Measurements from ENCODE around the gene PASK. TPM values are rescaled to one million over a fixed set of nuclear protein-coding genes. Genes with fewer than 3 reads are reported as not detected.
A peak's percentile ranks its signal among the peaks of the same experiment; 100 is the strongest.
"Not testable (repeated sequence)": the region's sequence is repeated elsewhere in the genome, so short reads cannot be mapped to it uniquely, and the experiment has no call there.

PASK gene
- total RNA-seq, 1 donor from 2014 or later = 60.4 TPM

DNA sequence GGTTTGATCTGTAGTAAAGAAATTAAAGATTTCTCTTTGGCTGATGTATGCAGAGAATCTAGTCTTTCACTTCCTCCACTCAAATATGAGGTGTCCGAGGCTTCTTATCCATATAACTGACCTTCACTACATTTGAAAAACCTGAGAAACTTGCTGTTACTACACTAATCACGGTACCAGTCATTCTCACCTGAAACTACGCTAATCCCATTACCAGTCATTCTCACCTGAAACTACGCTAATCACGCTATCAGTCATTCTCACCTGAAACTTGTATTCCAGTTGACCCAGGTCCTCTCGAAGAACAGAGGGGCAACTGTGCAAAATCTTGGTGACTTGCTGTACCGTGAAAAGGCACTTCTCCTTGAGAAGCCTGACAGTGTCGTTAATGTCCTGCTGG lies 52.3 kb downstream of the PASK start:
- no peaks in the 10 kb centered on the region for H3K27me3 Mint-ChIP-seq
- H3K36me3 Mint-ChIP-seq (ENCODE audit: insufficient read depth) = peaks cover 16% of the 10 kb centered on the region
- H3K4me3 Mint-ChIP-seq (ENCODE audit: low read depth) = no peak overlapping the region
- TF ChIP-seq, protein P1, sequence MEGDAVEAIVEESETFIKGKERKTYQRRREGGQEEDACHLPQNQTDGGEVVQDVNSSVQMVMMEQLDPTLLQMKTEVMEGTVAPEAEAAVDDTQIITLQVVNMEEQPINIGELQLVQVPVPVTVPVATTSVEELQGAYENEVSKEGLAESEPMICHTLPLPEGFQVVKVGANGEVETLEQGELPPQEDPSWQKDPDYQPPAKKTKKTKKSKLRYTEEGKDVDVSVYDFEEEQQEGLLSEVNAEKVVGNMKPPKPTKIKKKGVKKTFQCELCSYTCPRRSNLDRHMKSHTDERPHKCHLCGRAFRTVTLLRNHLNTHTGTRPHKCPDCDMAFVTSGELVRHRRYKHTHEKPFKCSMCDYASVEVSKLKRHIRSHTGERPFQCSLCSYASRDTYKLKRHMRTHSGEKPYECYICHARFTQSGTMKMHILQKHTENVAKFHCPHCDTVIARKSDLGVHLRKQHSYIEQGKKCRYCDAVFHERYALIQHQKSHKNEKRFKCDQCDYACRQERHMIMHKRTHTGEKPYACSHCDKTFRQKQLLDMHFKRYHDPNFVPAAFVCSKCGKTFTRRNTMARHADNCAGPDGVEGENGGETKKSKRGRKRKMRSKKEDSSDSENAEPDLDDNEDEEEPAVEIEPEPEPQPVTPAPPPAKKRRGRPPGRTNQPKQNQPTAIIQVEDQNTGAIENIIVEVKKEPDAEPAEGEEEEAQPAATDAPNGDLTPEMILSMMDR (IDR thresholded peaks at IDR 0.05; ENCODE audit: unreplicated experiment) = no peak
- no peak overlapping the region for H3K27ac Mint-ChIP-seq
- DNase-seq (ENCODE audit: low spot score, unreplicated experiment) = no peak
- H3K9me3 Mint-ChIP-seq (ENCODE audit: low read depth) = no peaks in the 10 kb centered on the region
- peaks cover 10% of the 10 kb centered on the region for H3K4me1 Mint-ChIP-seq (ENCODE audit: low read depth)

DNA sequence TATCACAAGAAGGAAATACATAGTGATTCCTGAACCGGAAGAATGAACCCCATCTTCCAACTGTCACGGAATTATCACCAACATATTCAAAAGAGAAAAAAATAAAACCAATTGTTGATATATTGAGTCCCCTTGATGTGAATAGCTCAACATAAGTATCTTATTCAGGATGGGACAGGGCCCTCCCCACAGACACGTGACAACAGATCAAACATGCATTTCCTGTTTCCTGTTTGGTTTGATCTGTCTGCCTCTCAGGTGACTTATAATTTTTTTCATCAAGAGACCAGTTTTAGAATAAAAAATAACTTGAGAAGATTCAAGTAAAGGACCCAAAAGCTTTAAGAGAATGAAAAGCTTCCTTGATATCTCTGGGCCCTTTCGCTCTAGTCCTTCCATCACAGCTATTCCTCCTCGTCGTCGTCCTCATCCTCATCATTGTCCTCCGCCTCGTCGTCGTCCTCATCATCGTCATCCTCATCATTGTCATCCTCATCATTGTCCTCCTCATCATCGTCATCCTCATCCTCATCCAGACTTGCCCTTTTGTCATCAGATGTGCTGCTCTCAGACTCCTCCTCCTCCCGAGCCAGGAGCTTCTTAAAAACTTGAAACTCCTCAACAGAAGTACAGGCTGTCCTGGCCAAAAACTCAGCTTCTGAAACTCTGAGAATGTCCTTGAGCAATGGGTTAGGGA lies 53.5 kb downstream of the PASK start:
- Mint-ChIP-seq H3K27ac (no peak overlapping the region), H3K4me1 (ENCODE audit: low read depth) (peaks cover 9% of the 10 kb centered on the region), H3K27me3 (no peaks in the 10 kb centered on the region), H3K4me3 (ENCODE audit: low read depth) (no peak overlapping the region), H3K36me3 (ENCODE audit: insufficient read depth) (peaks cover 21% of the 10 kb centered on the region), H3K9me3 (ENCODE audit: low read depth) (no peaks in the 10 kb centered on the region)
- TF ChIP-seq, protein P1 (IDR thresholded peaks at IDR 0.05; ENCODE audit: unreplicated experiment) = no peak
- DNase-seq (ENCODE audit: low spot score, unreplicated experiment) = no peak

DNA sequence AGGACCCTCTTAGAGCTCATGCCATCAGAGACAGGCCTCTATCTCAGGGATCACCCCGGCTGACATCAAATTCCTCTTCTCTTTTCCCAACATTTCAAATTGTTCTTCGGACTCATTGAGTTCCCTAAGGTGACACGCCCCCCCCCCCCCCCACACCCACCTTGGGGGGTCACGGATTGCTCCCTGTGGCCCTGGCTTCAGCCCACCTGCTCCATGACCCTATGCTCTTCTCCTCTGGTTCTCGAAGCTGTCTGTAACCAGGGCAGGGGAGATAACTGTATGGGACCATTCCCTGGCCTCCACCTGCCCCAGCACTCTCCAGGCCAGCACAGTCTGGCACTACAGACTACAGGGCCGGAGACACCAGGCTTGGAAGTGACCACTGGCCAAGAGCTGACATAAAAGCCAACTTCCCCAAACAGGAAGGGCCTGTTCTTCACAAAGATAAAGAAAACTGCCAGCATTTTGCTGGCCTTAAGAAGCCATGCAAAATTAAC lies 54.3 kb downstream of the PASK start:
- no peak for DNase-seq (ENCODE audit: low spot score, unreplicated experiment)
- no peaks in the 10 kb centered on the region for H3K27me3 Mint-ChIP-seq
- peaks cover 9% of the 10 kb centered on the region for H3K4me1 Mint-ChIP-seq (ENCODE audit: low read depth)
- H3K4me3 Mint-ChIP-seq (ENCODE audit: low read depth) = no peak overlapping the region
- TF ChIP-seq, protein P1 (IDR thresholded peaks at IDR 0.05; ENCODE audit: unreplicated experiment) = no peak
- no peaks in the 10 kb centered on the region for H3K9me3 Mint-ChIP-seq (ENCODE audit: low read depth)
- H3K27ac Mint-ChIP-seq = no peak overlapping the region
- H3K36me3 Mint-ChIP-seq (ENCODE audit: insufficient read depth) = peaks cover 24% of the 10 kb centered on the region

GRCh38 chr2:241094172-241094571 lies 55.1 kb downstream of the PASK start:
- H3K27me3 Mint-ChIP-seq = no peaks in the 10 kb centered on the region
- H3K9me3 Mint-ChIP-seq (ENCODE audit: low read depth) = no peaks in the 10 kb centered on the region
- no peak overlapping the region for H3K27ac Mint-ChIP-seq
- DNase-seq (ENCODE audit: low spot score, unreplicated experiment) = no peak
- no peak overlapping the region for H3K4me3 Mint-ChIP-seq (ENCODE audit: low read depth)
- H3K36me3 Mint-ChIP-seq (ENCODE audit: insufficient read depth) = peaks cover 22% of the 10 kb centered on the region
- peaks cover 9% of the 10 kb centered on the region for H3K4me1 Mint-ChIP-seq (ENCODE audit: low read depth)
- TF ChIP-seq, protein P1 (IDR thresholded peaks at IDR 0.05; ENCODE audit: unreplicated experiment) = no peak

GRCh38 chr2:241093133-241093781 lies 56.0 kb downstream of the PASK start:
- Mint-ChIP-seq H3K27ac (peak overlapping the region; percentile 86), H3K36me3 (ENCODE audit: insufficient read depth) (peaks cover 19% of the 10 kb centered on the region)
- not testable (repeated sequence) for H3K4me3 Mint-ChIP-seq (ENCODE audit: low read depth); H3K9me3 Mint-ChIP-seq (ENCODE audit: low read depth); H3K27me3 Mint-ChIP-seq; H3K4me1 Mint-ChIP-seq (ENCODE audit: low read depth); DNase-seq (ENCODE audit: low spot score, unreplicated experiment)
